ENCODE results near the gene TNFSF11.
A peak's percentile ranks its signal among the peaks of the same experiment; 100 is the strongest.

TNFSF11 gene

GRCh38 chr13:42611086-42611779 is 37.3 kb downstream of the TNFSF11 start:
- H3K4me3 ChIP-seq (replicated peaks; ENCODE audit: low read depth, low read length): no peak overlapping the region
- no peak for TF ChIP-seq CTCF (IDR thresholded peaks at IDR 0.05; ENCODE audit: low read length, missing control alignments)
- DNase-seq (ENCODE audit: low read depth): no peak

GRCh38 chr13:42612021-42612765 is 38.2 kb downstream of the TNFSF11 start:
- no peak for DNase-seq (ENCODE audit: low read depth)
- H3K4me3 ChIP-seq (replicated peaks; ENCODE audit: low read depth, low read length): no peak overlapping the region
- TF ChIP-seq CTCF (IDR thresholded peaks at IDR 0.05; ENCODE audit: low read length, missing control alignments): no peak

- H3K4me3 ChIP-seq (replicated peaks; ENCODE audit: low read depth, low read length): no peak overlapping the region
- no peak for TF ChIP-seq CTCF (IDR thresholded peaks at IDR 0.05; ENCODE audit: low read length, missing control alignments)
- no peak for DNase-seq (ENCODE audit: low read depth)
Measured at GRCh38 chr13:42614436-42615035, 40.6 kb downstream of the TNFSF11 start.

GRCh38 chr13:42615691-42616090 is 41.7 kb downstream of the TNFSF11 start:
- peak; percentile 19 for DNase-seq (ENCODE audit: low read depth)
- TF ChIP-seq CTCF (IDR thresholded peaks at IDR 0.05; ENCODE audit: low read length, missing control alignments): no peak
- H3K4me3 ChIP-seq (replicated peaks; ENCODE audit: low read depth, low read length): no peak overlapping the region

- no peak for TF ChIP-seq CTCF (IDR thresholded peaks at IDR 0.05; ENCODE audit: low read length, missing control alignments)
- DNase-seq (ENCODE audit: low read depth): no peak
- H3K4me3 ChIP-seq (replicated peaks; ENCODE audit: low read depth, low read length): no peak overlapping the region
Measured at GRCh38 chr13:42617221-42617620, 43.3 kb downstream of the TNFSF11 start.

GRCh38 chr13:42623916-42624315 is 50.0 kb downstream of the TNFSF11 start:
- H3K4me3 ChIP-seq (replicated peaks; ENCODE audit: low read depth, low read length): no peak overlapping the region
- DNase-seq (ENCODE audit: low read depth): peak; percentile 3
- TF ChIP-seq CTCF (IDR thresholded peaks at IDR 0.05; ENCODE audit: low read length, missing control alignments): no peak
